Thyroid gland (tissue), 4 donors: ENCODE measurements around the gene TOM1L2. TPM values are rescaled to one million over a fixed set of nuclear protein-coding genes. Genes with fewer than 3 reads are reported as not detected.
"Not testable (repeated sequence)": the region's sequence is repeated elsewhere in the genome, so short reads cannot be mapped to it uniquely, and the experiment has no call there.

Experiments used
- DNase-seq, 2 donors: peaks; one replicate each; pipeline ENCODE4 v3.0.0-alpha.2; 2019
- H3K27ac ChIP-seq, 3 donors: fragments of 200-600 bp; sonication (generic); 1 replicate in 2 of 3; 2 replicates in 1 of 3; pipeline ENCODE4 v1.5.1; 2016 to 2019; ENCODE audit warnings: mild to moderate bottlenecking in 1 of 3, moderate library complexity in 1 of 3
- H3K27me3 ChIP-seq: fragments of 200-600 bp; sonication (generic); one replicate; pipeline ENCODE4 v1.5.1; 2019
- H3K36me3 ChIP-seq, 2 donors: fragments of 200-600 bp; sonication (generic); one replicate each; pipeline ENCODE4 v1.5.1; 2016 to 2019
- H3K4me1 ChIP-seq, 2 donors: fragments of 200-600 bp; sonication (generic); one replicate each; pipeline ENCODE4 v1.5.1; 2017 to 2019
- H3K4me3 ChIP-seq, 3 donors: fragments of 200-600 bp; sonication (generic); replicated peaks in 1 of 3; 1 replicate in 2 of 3; 2 replicates in 1 of 3; pipeline ENCODE4 v1.5.1; 2016; ENCODE audit warnings: mild to moderate bottlenecking in 1 of 3
- H3K9me3 ChIP-seq: fragments of 200-600 bp; sonication (generic); one replicate; pipeline ENCODE4 v1.5.1; 2017
- CTCF ChIP-seq, 6 experiments: fragments of 200-600 bp in 3 of 6; fragments of 450-650 bp in 3 of 6; sonication (generic) in 3 of 6; IDR thresholded peaks; one replicate each; pipeline ENCODE4 v1.5.1; 2016 to 2019; ENCODE audit warnings: antibody characterized with exemption in 6 of 6, mild to moderate bottlenecking in 2 of 6, inconsistent platforms in 1 of 6, moderate library complexity in 1 of 6
- POLR2A ChIP-seq, 2 donors: fragments of 450-650 bp; IDR thresholded peaks; one replicate each; pipeline ENCODE4 v1.6.1; 2017; ENCODE audit warnings: antibody characterized with exemption in 2 of 2, mild to moderate bottlenecking in 2 of 2, moderate library complexity in 1 of 2
- WGBS, 2 donors: methylation state at CpG; one replicate each; pipeline ENCODE4 v1.1.5; 2017; 5-methylcytosine and 5-hydroxymethylcytosine counted together
- intact Hi-C: fragments of 100-400 bp; cut with DNase I; formaldehyde crosslinking; loops from one replicate; pipeline ENCODE4 v1.15.1; 2023
- total RNA-seq, 4 donors: library from RNA; depleted of rRNA; stranded (reverse); fragments of >200 nt; gene quantifications; one replicate each; pipeline ENCODE4 v1.2.3, GENCODE V29; 2016

TOM1L2 gene
- total RNA-seq, 4 donors from 2014 or later = 138 to 881 (median 257) TPM

- no peak overlapping the region for H3K4me3 ChIP-seq
- H3K27me3 ChIP-seq = no peaks in the 10 kb centered on the region
- WGBS, 2 donors = 78 to 93% methylated on average over 5 of the region's 5 CpGs
- H3K9me3 ChIP-seq = no peaks in the 10 kb centered on the region
- intact Hi-C loops = no loop called here
- DNase-seq = no peak
- peaks cover 36 to 46% of the 10 kb centered on the region in 2 donors for H3K4me1 ChIP-seq
- TF ChIP-seq CTCF (IDR thresholded peaks at IDR 0.05) = no peak
- no peak for TF ChIP-seq POLR2A (IDR thresholded peaks at IDR 0.05)
- H3K36me3 ChIP-seq = no peaks in the 10 kb centered on the region
- peak overlapping the region; percentile 44 to 82 (median 68) for H3K27ac ChIP-seq
Observed at GRCh38 chr17:17958982-17959381, 13.2 kb downstream of the TOM1L2 start.

- H3K27ac ChIP-seq = peak overlapping the region in 2 of 3 donors; percentile 40 to 68
- intact Hi-C loops = no loop called here
- H3K4me1 ChIP-seq = peaks cover 36 to 55% of the 10 kb centered on the region in 2 donors
- no peaks in the 10 kb centered on the region for H3K9me3 ChIP-seq
- WGBS, 2 donors = 77 to 78% methylated on average over 7 of the region's 7 CpGs
- no peak overlapping the region for H3K4me3 ChIP-seq
- TF ChIP-seq CTCF (IDR thresholded peaks at IDR 0.05) (no peak), POLR2A (IDR thresholded peaks at IDR 0.05) (no peak)
- no peaks in the 10 kb centered on the region for H3K27me3 ChIP-seq
- no peaks in the 10 kb centered on the region for H3K36me3 ChIP-seq
- no peak for DNase-seq
Observed at GRCh38 chr17:17957584-17957916, 14.7 kb downstream of the TOM1L2 start.

GRCh38 chr17:17955790-17956341 is 16.3 kb downstream of the TOM1L2 start:
- DNase-seq = not testable (repeated sequence)

GRCh38 chr17:17954079-17954478 is 18.1 kb downstream of the TOM1L2 start:
- TF ChIP-seq POLR2A (IDR thresholded peaks at IDR 0.05) (no peak), CTCF (IDR thresholded peaks at IDR 0.05) (no peak)
- Histone ChIP-seq H3K9me3 (no peaks in the 10 kb centered on the region), H3K36me3 (no peaks in the 10 kb centered on the region), H3K4me1 (peaks cover 24 to 40% of the 10 kb centered on the region in 2 donors), H3K27me3 (no peaks in the 10 kb centered on the region), H3K27ac (no peak overlapping the region), H3K4me3 (no peak overlapping the region)
- DNase-seq = no peak
- WGBS, 2 donors = 96 to 97% methylated on average over 3 of the region's 3 CpGs
- intact Hi-C loops = no loop called here

More at GRCh38 chr17:17955790-17956341, 16.3 kb downstream of the TOM1L2 start:
- H3K4me1 ChIP-seq = peaks cover 36 to 55% of the 10 kb centered on the region in 2 donors
- H3K36me3 ChIP-seq, H3K27me3 ChIP-seq, H3K4me3 ChIP-seq, H3K27ac ChIP-seq, intact Hi-C loops, H3K9me3 ChIP-seq: not testable (repeated sequence)
- 94 to 97% methylated on average over 12 of the region's 12 CpGs for WGBS, 2 donors

GRCh38 chr17:17952691-17953090 is 19.5 kb downstream of the TOM1L2 start:
- H3K4me1 ChIP-seq = peaks cover 17 to 38% of the 10 kb centered on the region in 2 donors
- WGBS, 2 donors = 89 to 100% methylated on average over 3 of the region's 3 CpGs
- no peak overlapping the region for H3K27ac ChIP-seq
- H3K9me3 ChIP-seq = no peaks in the 10 kb centered on the region
- no peak for DNase-seq
- H3K4me3 ChIP-seq = no peak overlapping the region
- TF ChIP-seq POLR2A (IDR thresholded peaks at IDR 0.05) (no peak), CTCF (IDR thresholded peaks at IDR 0.05) (no peak)
- no peaks in the 10 kb centered on the region for H3K27me3 ChIP-seq
- intact Hi-C loops = no loop called here
- no peaks in the 10 kb centered on the region for H3K36me3 ChIP-seq
